GM19023 (cell line): Measurements from ENCODE around the gene PCDHB2.
"Not testable (repeated sequence)": the region's sequence is repeated elsewhere in the genome, so short reads cannot be mapped to it uniquely, and the experiment has no call there.

Experiments
- ATAC-seq: cut with Tn5 transposase; IDR thresholded peaks from one replicate; pipeline ENCODE4 v1.9.1; 2021; ENCODE audit warnings: mild to moderate bottlenecking, moderate library complexity; ENCODE audit not compliant: unreplicated experiment

The PCDHB2 gene

GRCh38 chr5:141094481-141095262 lies at the start of gene PCDHB2:
Gene PCDHB2, plus strand, starts transcription at chr5:141094615. Its CDS starts 176 bp downstream, at chr5:141094791.
- ATAC-seq, result no peak

- ATAC-seq, result no peak
Measured at GRCh38 chr5:141050622-141051520, 43.5 kb upstream of the PCDHB2 start, which contains the start of gene PCDHB1. Gene PCDHB1, plus strand, starts transcription at chr5:141051374. Its CDS starts 97 bp downstream, at chr5:141051471.

- ATAC-seq, result no peak
Measured at GRCh38 chr5:141051521-141051866, 42.9 kb upstream of the PCDHB2 start.

- no peak for ATAC-seq
Measured at GRCh38 chr5:141077826-141078225, 16.6 kb upstream of the PCDHB2 start.

- no peak for ATAC-seq
Measured at GRCh38 chr5:141082228-141082627, 12.2 kb upstream of the PCDHB2 start.

- no peak for ATAC-seq
Measured at GRCh38 chr5:141084487-141084989, 9.9 kb upstream of the PCDHB2 start.

GRCh38 chr5:141095263-141095641 lies 837 bp downstream of the PCDHB2 start:
- ATAC-seq, result no peak

- not testable (repeated sequence) for ATAC-seq
Measured at GRCh38 chr5:141096181-141096580, 1.8 kb downstream of the PCDHB2 start.

GRCh38 chr5:141096586-141096985 lies 2.2 kb downstream of the PCDHB2 start:
- ATAC-seq, result not testable (repeated sequence)

- ATAC-seq, result no peak
Measured at GRCh38 chr5:141100243-141100805, 5.9 kb downstream of the PCDHB2 start, which contains the start of gene PCDHB3. Gene PCDHB3, plus strand, starts transcription at chr5:141100473. Its CDS starts 177 bp downstream, at chr5:141100650.

GRCh38 chr5:141101059-141101458 lies 6.6 kb downstream of the PCDHB2 start:
- no peak for ATAC-seq

GRCh38 chr5:141102070-141102469 lies 7.7 kb downstream of the PCDHB2 start:
- ATAC-seq, result not testable (repeated sequence)

GRCh38 chr5:141102471-141102870 lies 8.1 kb downstream of the PCDHB2 start:
- ATAC-seq, result not testable (repeated sequence)

GRCh38 chr5:141105350-141105749 lies 10.9 kb downstream of the PCDHB2 start:
- ATAC-seq, result no peak

- ATAC-seq, result no peak
Measured at GRCh38 chr5:141119250-141119649, 24.8 kb downstream of the PCDHB2 start.

- ATAC-seq, result no peak
Measured at GRCh38 chr5:141121563-141121962, 27.1 kb downstream of the PCDHB2 start, which contains the start of gene PCDHB4. Gene PCDHB4, plus strand, starts transcription at chr5:141121818. Its CDS starts 181 bp downstream, at chr5:141121999.

- no peak for ATAC-seq
Measured at GRCh38 chr5:141121985-141122384, 27.6 kb downstream of the PCDHB2 start.

GRCh38 chr5:141123396-141124135 lies 29.2 kb downstream of the PCDHB2 start:
- ATAC-seq, result not testable (repeated sequence)

GRCh38 chr5:141127305-141127704 lies 32.9 kb downstream of the PCDHB2 start:
- no peak for ATAC-seq

- no peak for ATAC-seq
Measured at GRCh38 chr5:141135030-141135717, 40.8 kb downstream of the PCDHB2 start, which contains the start of gene PCDHB5. Gene PCDHB5, plus strand, starts transcription at chr5:141135206. Its CDS starts 229 bp downstream, at chr5:141135435.
